SH-SY5Y (cell line): ENCODE measurements around the gene SWAP70.

Experiments used
- GATA2 ChIP-seq: IDR thresholded peaks from 2 replicates; pipeline ENCODE4 v1.6.1; 2011; ENCODE audit warnings: mild to moderate bottlenecking, low read depth, low read length
- GATA3 ChIP-seq: IDR thresholded peaks from 2 replicates; pipeline ENCODE4 v1.6.1; 2011; ENCODE audit warnings: low read depth, mild to moderate bottlenecking, low read length, moderate library complexity

DNA sequence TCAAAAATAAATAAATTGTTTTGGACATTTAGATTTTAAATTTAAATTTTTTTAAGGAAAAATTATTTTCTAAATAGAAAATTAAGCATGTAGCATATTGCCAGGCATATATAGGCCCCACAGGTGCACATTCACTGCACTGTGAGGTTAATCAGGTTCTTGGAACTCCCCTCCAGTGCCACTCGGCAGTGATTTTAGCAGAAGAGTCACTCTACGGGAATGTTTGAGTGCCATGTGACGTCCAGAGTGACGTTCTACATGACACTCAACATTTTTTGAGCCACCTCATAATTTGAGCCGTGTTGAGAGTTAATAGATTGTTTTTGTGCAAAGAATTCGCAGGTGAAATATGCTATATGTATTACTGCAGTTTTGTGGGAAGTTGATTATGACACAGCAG is 77.4 kb downstream of the SWAP70 start:
- no peak for TF ChIP-seq GATA2
- TF ChIP-seq GATA3, result no peak
